WTC11 (cell line): ENCODE results near the gene PM20D2.

ENCODE experiments used
- FOXP1 ChIP-seq: sonication (generic); formaldehyde crosslinking; IDR thresholded peaks from 2 replicates; pipeline ENCODE4 v1.8.0; 2022; ENCODE audit warnings: missing genetic modification reagents, mild to moderate bottlenecking, moderate library complexity, borderline replicate concordance
- MAX ChIP-seq: sonication (generic); formaldehyde crosslinking; IDR thresholded peaks from 2 replicates; pipeline ENCODE4 v1.8.0; 2022; ENCODE audit warnings: mild to moderate bottlenecking, missing genetic modification reagents
- STAT6 ChIP-seq: sonication (generic); formaldehyde crosslinking; conservative IDR thresholded peaks from 2 replicates; pipeline ENCODE4 v1.8.1; 2023; ENCODE audit warnings: mild to moderate bottlenecking, low read depth, missing genetic modification reagents, moderate library complexity
- TP53 ChIP-seq: sonication (generic); formaldehyde crosslinking; IDR thresholded peaks from 2 replicates; pipeline ENCODE4 v1.8.1; 2023; ENCODE audit warnings: mild to moderate bottlenecking, missing genetic modification reagents
- TF ChIP-seq, protein P1 (sequence below): fragments of 200-600 bp; IDR thresholded peaks from 2 replicates; pipeline ENCODE4 v1.8.0; 2022; ENCODE audit warnings: antibody characterized with exemption
- TF ChIP-seq, protein P2 (sequence below): sonication (generic); formaldehyde crosslinking; IDR thresholded peaks from 2 replicates; pipeline ENCODE4 v1.8.1; 2023; ENCODE audit warnings: mild to moderate bottlenecking, missing genetic modification reagents, moderate library complexity

DNA sequence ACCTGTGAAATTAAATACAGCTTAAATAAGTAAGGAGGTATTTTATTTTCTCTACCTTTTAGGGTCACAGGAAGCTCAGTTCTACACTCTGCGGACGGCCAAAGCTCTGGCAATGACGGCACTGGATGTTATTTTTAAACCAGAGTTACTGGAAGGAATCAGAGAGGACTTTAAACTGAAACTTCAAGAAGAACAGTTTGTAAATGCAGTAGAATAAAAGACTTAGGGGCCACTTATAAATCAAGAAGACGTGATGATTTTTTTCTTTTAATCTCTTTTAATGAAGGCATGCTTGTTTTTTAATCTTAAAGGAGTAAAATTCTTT lies 16.2 kb downstream of the PM20D2 start:
- no peak for TF ChIP-seq FOXP1 (CRISPR knock-in tag)
- no peak for TF ChIP-seq TP53 (CRISPR knock-in tag)
- TF ChIP-seq, protein P1, sequence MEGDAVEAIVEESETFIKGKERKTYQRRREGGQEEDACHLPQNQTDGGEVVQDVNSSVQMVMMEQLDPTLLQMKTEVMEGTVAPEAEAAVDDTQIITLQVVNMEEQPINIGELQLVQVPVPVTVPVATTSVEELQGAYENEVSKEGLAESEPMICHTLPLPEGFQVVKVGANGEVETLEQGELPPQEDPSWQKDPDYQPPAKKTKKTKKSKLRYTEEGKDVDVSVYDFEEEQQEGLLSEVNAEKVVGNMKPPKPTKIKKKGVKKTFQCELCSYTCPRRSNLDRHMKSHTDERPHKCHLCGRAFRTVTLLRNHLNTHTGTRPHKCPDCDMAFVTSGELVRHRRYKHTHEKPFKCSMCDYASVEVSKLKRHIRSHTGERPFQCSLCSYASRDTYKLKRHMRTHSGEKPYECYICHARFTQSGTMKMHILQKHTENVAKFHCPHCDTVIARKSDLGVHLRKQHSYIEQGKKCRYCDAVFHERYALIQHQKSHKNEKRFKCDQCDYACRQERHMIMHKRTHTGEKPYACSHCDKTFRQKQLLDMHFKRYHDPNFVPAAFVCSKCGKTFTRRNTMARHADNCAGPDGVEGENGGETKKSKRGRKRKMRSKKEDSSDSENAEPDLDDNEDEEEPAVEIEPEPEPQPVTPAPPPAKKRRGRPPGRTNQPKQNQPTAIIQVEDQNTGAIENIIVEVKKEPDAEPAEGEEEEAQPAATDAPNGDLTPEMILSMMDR, result no peak
- no peak for TF ChIP-seq MAX
- TF ChIP-seq STAT6 (CRISPR knock-in tag), result no peak
- TF ChIP-seq, protein P2, sequence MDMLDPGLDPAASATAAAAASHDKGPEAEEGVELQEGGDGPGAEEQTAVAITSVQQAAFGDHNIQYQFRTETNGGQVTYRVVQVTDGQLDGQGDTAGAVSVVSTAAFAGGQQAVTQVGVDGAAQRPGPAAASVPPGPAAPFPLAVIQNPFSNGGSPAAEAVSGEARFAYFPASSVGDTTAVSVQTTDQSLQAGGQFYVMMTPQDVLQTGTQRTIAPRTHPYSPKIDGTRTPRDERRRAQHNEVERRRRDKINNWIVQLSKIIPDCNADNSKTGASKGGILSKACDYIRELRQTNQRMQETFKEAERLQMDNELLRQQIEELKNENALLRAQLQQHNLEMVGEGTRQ (CRISPR knock-in tag), result no peak
